Measurements from ENCODE around the gene TSPEAR. TPM values are rescaled to one million over a fixed set of nuclear protein-coding genes. Genes with fewer than 3 reads are reported as not detected.

Gene TSPEAR
- total and polyA plus RNA-seq, 12 donors = under 0.01 to 3.4 (median 1.0) TPM; not detected in 3

GRCh38 chr21:44514746-44515358 is 196.5 kb downstream of the TSPEAR start:
- no peaks in the 10 kb centered on the region for H3K9me3 ChIP-seq
- no peak overlapping the region for H3K27ac ChIP-seq
- ATAC-seq (no peak), DNase-seq (peak in 1 of 2 donors; percentile 2)
- no peak overlapping the region for H3K4me3 ChIP-seq
- H3K4me1 ChIP-seq = peaks cover 0 to 10% (median 6%) of the 10 kb centered on the region in 9 donors
- H3K36me3 ChIP-seq = no peaks in the 10 kb centered on the region
- WGBS, 2 donors = 84 to 90% methylated on average over 11 of the region's 11 CpGs
- TF ChIP-seq CTCF (IDR thresholded peaks at IDR 0.05) = no peak
- H3K27me3 ChIP-seq = peaks cover 0 to 29% (median 14%) of the 10 kb centered on the region in 7 donors
- intact Hi-C loops (cut with DNase I) = loop anchor here in 6 of 10 donors (5.0 to 10.0 kb wide), 4 partner anchors 222 to 280 kb away; no protein-coding TSS in a partner anchor

- Histone ChIP-seq H3K4me3 (no peak overlapping the region), H3K4me1 (peaks cover 0 to 10% (median 6%) of the 10 kb centered on the region in 9 donors), H3K9me3 (no peaks in the 10 kb centered on the region), H3K27me3 (peaks cover 0 to 27% (median 17%) of the 10 kb centered on the region in 7 donors), H3K36me3 (no peaks in the 10 kb centered on the region), H3K27ac (no peak overlapping the region)
- ATAC-seq = no peak
- WGBS, 2 donors = 89 to 93% methylated on average over 7 of the region's 7 CpGs
- no peak for TF ChIP-seq CTCF (IDR thresholded peaks at IDR 0.05)
- intact Hi-C loops (cut with DNase I) = loop anchor here in 6 of 10 donors (5.0 to 10.0 kb wide), 3 partner anchors 228 to 281 kb away; no protein-coding TSS in a partner anchor
- peak in 1 of 2 donors; percentile 2 for DNase-seq
Measured at GRCh38 chr21:44514218-44514520, 197.2 kb downstream of the TSPEAR start.

- ATAC-seq = no peak
- Histone ChIP-seq H3K27ac (no peak overlapping the region), H3K4me1 (peaks cover 0 to 10% (median 6%) of the 10 kb centered on the region in 9 donors), H3K4me3 (no peak overlapping the region), H3K36me3 (no peaks in the 10 kb centered on the region), H3K27me3 (peaks cover 0 to 31% (median 17%) of the 10 kb centered on the region in 7 donors), H3K9me3 (no peaks in the 10 kb centered on the region)
- intact Hi-C loops (cut with DNase I) = loop anchor here in 6 of 10 donors (5.0 to 10.0 kb wide), 3 partner anchors 229 to 281 kb away; no protein-coding TSS in a partner anchor
- TF ChIP-seq CTCF (IDR thresholded peaks at IDR 0.05) = no peak
- DNase-seq = peak in 1 of 2 donors; percentile 6
- 64 to 73% methylated on average over 15 of the region's 15 CpGs for WGBS, 2 donors
Measured at GRCh38 chr21:44513389-44514217, 197.8 kb downstream of the TSPEAR start.
